Neural progenitor cell (in vitro differentiated cells): ENCODE results near the gene FER1L5. TPM values are rescaled to one million over a fixed set of nuclear protein-coding genes. Genes with fewer than 3 reads are reported as not detected.

Source experiments
- DNase-seq: peaks from one replicate; pipeline ENCODE4 v3.0.0-alpha.2; 2016; ENCODE audit warnings: low spot score
- H2AFZ ChIP-seq: fragments of 200-600 bp; sonication (generic); replicated peaks from 2 replicates; pipeline ENCODE4 v1.6.1; 2016; ENCODE audit warnings: antibody characterized with exemption
- H3F3A ChIP-seq: fragments of 200-600 bp; sonication (generic); 2 replicates; pipeline ENCODE4 v1.6.1; 2016; ENCODE audit warnings: antibody characterized with exemption, low read depth
- H3K27ac ChIP-seq: fragments of 200-600 bp; sonication (generic); 2 replicates; pipeline ENCODE4 v1.5.1; 2016; ENCODE audit warnings: mild to moderate bottlenecking
- H3K27me3 ChIP-seq: fragments of 200-600 bp; sonication (generic); 2 replicates; pipeline ENCODE4 v1.6.1; 2016; ENCODE audit warnings: mild to moderate bottlenecking, moderate library complexity
- H3K36me3 ChIP-seq: fragments of 200-600 bp; sonication (generic); 2 replicates; pipeline ENCODE4 v1.5.1; 2016
- H3K4me1 ChIP-seq: fragments of 200-600 bp; sonication (generic); 2 replicates; pipeline ENCODE4 v1.6.1; 2016; ENCODE audit warnings: mixed run types
- H3K4me2 ChIP-seq: fragments of 200-600 bp; sonication (generic); 2 replicates; pipeline ENCODE4 v1.6.1; 2016
- H3K4me3 ChIP-seq: fragments of 200-600 bp; sonication (generic); 2 replicates; pipeline ENCODE4 v1.5.1; 2016
- H3K79me2 ChIP-seq: fragments of 200-600 bp; sonication (generic); 2 replicates; pipeline ENCODE4 v1.6.1; 2016; ENCODE audit warnings: low read depth
- H3K9ac ChIP-seq: fragments of 200-600 bp; sonication (generic); 2 replicates; pipeline ENCODE4 v1.6.1; 2016
- H3K9me3 ChIP-seq: fragments of 200-600 bp; sonication (generic); 2 replicates; pipeline ENCODE4 v1.5.1; 2016; ENCODE audit warnings: low read depth
- H4K20me1 ChIP-seq: fragments of 200-600 bp; sonication (generic); 2 replicates; pipeline ENCODE4 v1.6.1; 2016; ENCODE audit warnings: low read depth
- H3K27ac Mint-ChIP-seq: 3 replicates; pipeline ENCODE4 v1.8.0; 2021; ENCODE audit warnings: mixed read lengths
- H3K27me3 Mint-ChIP-seq: 2 replicates; pipeline ENCODE4 v1.8.0; 2022; ENCODE audit warnings: low read depth, mild to moderate bottlenecking, inconsistent platforms, moderate library complexity, mixed read lengths; ENCODE audit not compliant: insufficient read depth
- H3K36me3 Mint-ChIP-seq: 3 replicates; pipeline ENCODE4 v1.8.0; 2021; ENCODE audit warnings: mixed read lengths
- H3K4me1 Mint-ChIP-seq: 3 replicates; pipeline ENCODE4 v1.8.0; 2021; ENCODE audit warnings: mixed read lengths
- H3K4me3 Mint-ChIP-seq: 3 replicates; pipeline ENCODE4 v1.8.0; 2021; ENCODE audit warnings: mild to moderate bottlenecking, moderate library complexity, mixed read lengths
- H3K9me3 Mint-ChIP-seq: 3 replicates; pipeline ENCODE4 v1.8.0; 2020; ENCODE audit warnings: mixed read lengths
- EZH2 ChIP-seq: fragments of 200-600 bp; sonication (generic); IDR thresholded peaks from 2 replicates; pipeline ENCODE4 v1.6.1; 2017; ENCODE audit warnings: antibody characterized with exemption, mild to moderate bottlenecking, moderate library complexity
- EZH2phosphoT487 ChIP-seq: fragments of 200-600 bp; sonication (generic); IDR thresholded peaks from 2 replicates; pipeline ENCODE4 v1.6.1; 2017; ENCODE audit warnings: antibody characterized with exemption
- total RNA-seq: library from RNA; depleted of rRNA; stranded (reverse); fragments of >200 nt; gene quantifications from 2 replicates; pipeline ENCODE4 v1.2.3, GENCODE V29; 2015; ENCODE audit warnings: low replicate concordance
- TF ChIP-seq, protein P1 (sequence below): fragments of 200-600 bp; sonication (generic); IDR thresholded peaks from 2 replicates; pipeline ENCODE4 v1.5.1; 2017; ENCODE audit warnings: antibody characterized with exemption, mild to moderate bottlenecking

The FER1L5 gene
- total RNA-seq, 1 donor from 2014 or later = 1.7 TPM

DNA sequence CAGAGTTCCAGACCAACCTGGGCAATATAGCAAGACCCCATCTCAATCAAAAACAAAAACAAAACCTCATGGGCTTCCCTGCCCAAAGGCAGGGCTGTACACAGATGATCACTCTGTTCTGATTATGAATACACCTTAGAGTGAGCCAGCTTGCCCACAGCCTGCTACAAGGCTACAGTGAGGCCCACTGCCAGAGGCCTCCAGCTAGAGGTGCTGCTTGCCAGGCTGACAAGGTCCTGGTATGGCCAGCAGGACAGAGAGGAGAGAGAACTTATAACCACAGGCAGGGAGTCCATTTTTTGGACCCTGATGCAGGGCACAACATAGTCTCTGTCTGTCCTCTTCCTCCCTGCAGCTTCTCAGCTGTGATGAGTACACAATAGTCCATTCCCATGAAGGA is 46.0 kb upstream of the FER1L5 start:
- H3K36me3 Mint-ChIP-seq = peaks cover 55% of the 10 kb centered on the region
- no peaks in the 10 kb centered on the region for H3K79me2 ChIP-seq
- H3K27ac ChIP-seq = no peak overlapping the region
- TF ChIP-seq EZH2 = no peak
- no peak for TF ChIP-seq EZH2phosphoT487
- TF ChIP-seq, protein P1, sequence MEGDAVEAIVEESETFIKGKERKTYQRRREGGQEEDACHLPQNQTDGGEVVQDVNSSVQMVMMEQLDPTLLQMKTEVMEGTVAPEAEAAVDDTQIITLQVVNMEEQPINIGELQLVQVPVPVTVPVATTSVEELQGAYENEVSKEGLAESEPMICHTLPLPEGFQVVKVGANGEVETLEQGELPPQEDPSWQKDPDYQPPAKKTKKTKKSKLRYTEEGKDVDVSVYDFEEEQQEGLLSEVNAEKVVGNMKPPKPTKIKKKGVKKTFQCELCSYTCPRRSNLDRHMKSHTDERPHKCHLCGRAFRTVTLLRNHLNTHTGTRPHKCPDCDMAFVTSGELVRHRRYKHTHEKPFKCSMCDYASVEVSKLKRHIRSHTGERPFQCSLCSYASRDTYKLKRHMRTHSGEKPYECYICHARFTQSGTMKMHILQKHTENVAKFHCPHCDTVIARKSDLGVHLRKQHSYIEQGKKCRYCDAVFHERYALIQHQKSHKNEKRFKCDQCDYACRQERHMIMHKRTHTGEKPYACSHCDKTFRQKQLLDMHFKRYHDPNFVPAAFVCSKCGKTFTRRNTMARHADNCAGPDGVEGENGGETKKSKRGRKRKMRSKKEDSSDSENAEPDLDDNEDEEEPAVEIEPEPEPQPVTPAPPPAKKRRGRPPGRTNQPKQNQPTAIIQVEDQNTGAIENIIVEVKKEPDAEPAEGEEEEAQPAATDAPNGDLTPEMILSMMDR = no peak
- H3K4me3 ChIP-seq = no peak overlapping the region
- H3K36me3 ChIP-seq = peaks cover 18% of the 10 kb centered on the region
- H3K4me3 Mint-ChIP-seq = no peak overlapping the region
- H3K27me3 Mint-ChIP-seq = no peaks in the 10 kb centered on the region
- H3K4me1 Mint-ChIP-seq = peaks cover 5% of the 10 kb centered on the region
- no peak overlapping the region for H3K4me2 ChIP-seq
- no peaks in the 10 kb centered on the region for H3K27me3 ChIP-seq
- no peaks in the 10 kb centered on the region for H3K9me3 ChIP-seq
- no peak overlapping the region for H3K27ac Mint-ChIP-seq
- H3F3A ChIP-seq = no peaks in the 10 kb centered on the region
- no peak overlapping the region for H3K9ac ChIP-seq
- H4K20me1 ChIP-seq = no peaks in the 10 kb centered on the region
- no peak for DNase-seq
- H3K9me3 Mint-ChIP-seq = peaks cover 3% of the 10 kb centered on the region
- no peaks in the 10 kb centered on the region for H3K4me1 ChIP-seq
- H2AFZ ChIP-seq = no peak overlapping the region

DNA sequence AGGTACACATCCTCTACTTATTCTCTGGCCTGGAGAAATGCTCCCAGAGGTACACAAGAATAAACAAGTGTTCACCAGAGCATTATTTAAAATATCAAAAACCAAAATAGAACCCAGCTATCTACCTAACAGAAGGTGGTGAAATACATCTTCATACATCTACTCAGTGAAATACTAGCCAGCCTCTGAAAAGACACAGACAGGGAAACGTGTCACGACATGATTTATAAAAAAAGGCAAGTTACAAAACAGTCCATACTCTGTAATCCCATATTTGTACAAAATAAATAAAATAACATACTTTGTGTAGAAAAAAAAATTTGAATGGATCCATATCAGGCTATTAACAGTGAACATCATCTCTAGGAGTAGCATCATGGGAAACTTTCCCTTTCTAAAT is 42.6 kb upstream of the FER1L5 start:
- no peak overlapping the region for H3K4me3 Mint-ChIP-seq
- no peaks in the 10 kb centered on the region for H3K4me1 ChIP-seq
- H3K27ac Mint-ChIP-seq = no peak overlapping the region
- no peak overlapping the region for H3K4me2 ChIP-seq
- H3K4me3 ChIP-seq = no peak overlapping the region
- no peaks in the 10 kb centered on the region for H3K4me1 Mint-ChIP-seq
- H3K36me3 ChIP-seq = peaks cover 23% of the 10 kb centered on the region
- no peak overlapping the region for H3K27ac ChIP-seq
- H3K9me3 ChIP-seq = no peaks in the 10 kb centered on the region
- no peaks in the 10 kb centered on the region for H3K9me3 Mint-ChIP-seq
- H3F3A ChIP-seq = no peaks in the 10 kb centered on the region
- H2AFZ ChIP-seq = no peak overlapping the region
- peaks cover 34% of the 10 kb centered on the region for H3K36me3 Mint-ChIP-seq
- no peak for DNase-seq
- H4K20me1 ChIP-seq = peaks cover 7% of the 10 kb centered on the region
- no peaks in the 10 kb centered on the region for H3K79me2 ChIP-seq
- H3K27me3 Mint-ChIP-seq = no peaks in the 10 kb centered on the region
- TF ChIP-seq, protein P1 = no peak
- TF ChIP-seq EZH2phosphoT487 (no peak), EZH2 (no peak)
- no peaks in the 10 kb centered on the region for H3K27me3 ChIP-seq
- no peak overlapping the region for H3K9ac ChIP-seq

DNA sequence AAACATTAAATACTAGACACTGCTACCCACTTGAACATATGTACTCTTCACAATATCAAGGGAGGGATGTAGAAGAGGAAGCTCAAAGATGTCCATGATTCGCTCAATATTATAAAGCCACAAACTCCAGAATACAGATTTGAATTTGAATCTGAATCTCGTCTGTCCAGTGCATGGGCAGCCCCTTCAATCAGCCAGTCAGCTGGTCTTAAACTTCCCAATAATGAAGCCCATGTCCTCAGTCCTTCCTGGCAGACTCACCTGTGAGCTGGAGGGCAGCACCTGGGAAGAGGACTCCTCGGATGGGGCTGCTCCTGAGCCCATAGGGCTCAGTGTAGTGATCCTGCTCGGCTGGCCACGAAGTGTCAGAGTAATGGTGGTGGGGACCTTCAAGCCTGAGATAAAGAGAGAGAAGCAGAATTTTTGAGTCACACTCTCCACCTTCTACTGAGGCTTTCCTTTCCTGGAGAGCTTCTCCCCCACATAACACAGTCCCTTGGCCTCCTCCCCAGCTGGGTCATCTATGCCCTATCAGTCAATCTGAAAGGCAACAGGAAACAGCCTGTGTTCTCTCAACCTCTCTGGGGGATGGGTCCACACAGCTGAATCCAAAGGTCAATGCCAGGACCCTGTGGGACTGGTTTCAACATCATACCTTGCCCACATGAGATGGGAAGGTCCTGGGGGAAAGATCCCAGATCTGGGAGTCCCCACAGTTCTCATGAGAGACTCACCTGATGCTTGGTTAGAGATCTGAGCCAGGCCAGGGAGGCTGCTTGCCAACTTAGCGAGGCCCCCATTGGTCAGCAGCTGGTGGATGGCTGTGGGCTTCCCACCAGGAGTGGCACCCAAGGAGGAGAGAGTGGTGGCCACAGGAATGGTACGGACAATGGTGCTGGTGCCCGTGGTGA is 40.9 kb upstream of the FER1L5 start:
- H3K27ac Mint-ChIP-seq = no peak overlapping the region
- H3K9ac ChIP-seq = no peak overlapping the region
- no peak overlapping the region for H3K4me3 Mint-ChIP-seq
- DNase-seq = no peak
- peaks cover 14% of the 10 kb centered on the region for H4K20me1 ChIP-seq
- H3K27me3 ChIP-seq = no peaks in the 10 kb centered on the region
- H2AFZ ChIP-seq = no peak overlapping the region
- no peaks in the 10 kb centered on the region for H3K4me1 Mint-ChIP-seq
- H3K9me3 Mint-ChIP-seq = no peaks in the 10 kb centered on the region
- no peaks in the 10 kb centered on the region for H3K9me3 ChIP-seq
- no peaks in the 10 kb centered on the region for H3K79me2 ChIP-seq
- H3K27ac ChIP-seq = no peak overlapping the region
- peaks cover 26% of the 10 kb centered on the region for H3K36me3 ChIP-seq
- peaks cover 2% of the 10 kb centered on the region for H3K4me1 ChIP-seq
- no peaks in the 10 kb centered on the region for H3K27me3 Mint-ChIP-seq
- no peaks in the 10 kb centered on the region for H3F3A ChIP-seq
- H3K4me3 ChIP-seq = no peak overlapping the region
- H3K36me3 Mint-ChIP-seq = peaks cover 41% of the 10 kb centered on the region
- no peak for TF ChIP-seq EZH2
- TF ChIP-seq, protein P1 = no peak
- TF ChIP-seq EZH2phosphoT487 = no peak
- no peak overlapping the region for H3K4me2 ChIP-seq
